Glomerular visceral epithelial cell (primary cell): Measurements from ENCODE around the gene TIMM17A.

Source experiments
- DNase-seq: peaks from one replicate; pipeline ENCODE4 v3.0.0-alpha.2; 2016; ENCODE audit errors: extremely low spot score

Gene TIMM17A

GRCh38 chr1:201983380-201983805 lies 28.1 kb downstream of the TIMM17A start:
- no peak for DNase-seq

GRCh38 chr1:201984446-201984845 lies 29.1 kb downstream of the TIMM17A start:
- no peak for DNase-seq

GRCh38 chr1:201985355-201985754 lies 30.1 kb downstream of the TIMM17A start:
- no peak for DNase-seq

- no peak for DNase-seq
Measured at GRCh38 chr1:201988601-201989000, 33.3 kb downstream of the TIMM17A start.

- DNase-seq, result no peak
Measured at GRCh38 chr1:201989354-201990128, 34.2 kb downstream of the TIMM17A start.

GRCh38 chr1:201990427-201990826 lies 35.1 kb downstream of the TIMM17A start:
- DNase-seq, result no peak

GRCh38 chr1:201999625-202000238 lies 44.4 kb downstream of the TIMM17A start:
- DNase-seq, result peak; percentile 60

GRCh38 chr1:202002507-202002906 lies 47.2 kb downstream of the TIMM17A start:
- no peak for DNase-seq

GRCh38 chr1:202004711-202005110 lies 49.4 kb downstream of the TIMM17A start:
- no peak for DNase-seq

GRCh38 chr1:202005958-202006357 lies 50.7 kb downstream of the TIMM17A start:
- no peak for DNase-seq

GRCh38 chr1:202007304-202007703 lies 52.0 kb downstream of the TIMM17A start:
- no peak for DNase-seq

- DNase-seq, result no peak
Measured at GRCh38 chr1:202007805-202008489, 52.6 kb downstream of the TIMM17A start.

GRCh38 chr1:202009326-202010179 lies 54.2 kb downstream of the TIMM17A start:
- peak; percentile 93 for DNase-seq

GRCh38 chr1:202010180-202011015 lies 55.1 kb downstream of the TIMM17A start, which contains the start of gene ELF3:
ELF3 (plus strand) TSS chr1:202010587; CDS start chr1:202011137, 550 bp downstream.
- DNase-seq, result peak; percentile 100

GRCh38 chr1:202011994-202012393 lies 56.7 kb downstream of the TIMM17A start:
- DNase-seq, result no peak

GRCh38 chr1:202012544-202013478 lies 57.5 kb downstream of the TIMM17A start:
- no peak for DNase-seq

GRCh38 chr1:202013603-202014002 lies 58.3 kb downstream of the TIMM17A start:
- DNase-seq, result no peak

- DNase-seq, result no peak
Measured at GRCh38 chr1:202014060-202014459, 58.8 kb downstream of the TIMM17A start.

GRCh38 chr1:202014915-202015661 lies 59.8 kb downstream of the TIMM17A start:
- no peak for DNase-seq
